ENCODE data around the gene MYO7A. TPM values are rescaled to one million over a fixed set of nuclear protein-coding genes. Genes with fewer than 3 reads are reported as not detected.

Gene MYO7A
- total and polyA plus RNA-seq, 2 experiments from 2014 or later, result 1.8 to 5.4 TPM

DNA sequence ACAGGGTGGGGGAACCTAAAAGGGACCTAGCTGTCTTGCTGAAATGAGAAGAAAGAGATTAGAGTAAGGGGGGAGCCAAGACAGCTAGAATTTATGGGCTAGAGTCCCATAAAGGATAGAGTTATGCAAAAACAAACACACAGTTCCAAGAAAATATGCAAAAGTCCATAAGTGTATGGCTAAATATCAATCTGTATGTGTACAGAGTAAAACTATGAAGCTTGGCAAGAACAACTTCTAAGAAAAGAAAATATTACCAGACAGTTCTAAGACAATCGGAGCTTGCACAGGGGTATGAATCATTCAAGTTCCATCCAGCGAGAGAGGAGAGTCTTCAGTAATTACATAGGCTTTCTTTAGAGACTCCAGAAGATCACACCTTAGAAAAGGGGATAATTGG, 131.6 kb downstream of the MYO7A start:
- Mint-ChIP-seq H3K27me3 (ENCODE audit: insufficient read depth, low read depth, poor library complexity) (no peaks in the 10 kb centered on the region), H3K4me3 (no peak overlapping the region), H3K36me3 (ENCODE audit: low read depth) (peaks cover 2% of the 10 kb centered on the region; the same call in 2 of the 3 replicates), H3K27ac (no peak overlapping the region), H3K9me3 (peaks cover 8% of the 10 kb centered on the region; the same call in 2 of the 3 replicates), H3K4me1 (peaks cover 3% of the 10 kb centered on the region; the same call in 2 of the 3 replicates)
- no peaks in the 10 kb centered on the region for H3F3A ChIP-seq (replicated peaks; ENCODE audit: low read depth)
- H3K36me3 ChIP-seq (ENCODE audit: insufficient read depth), result no peaks in the 10 kb centered on the region
- no peaks in the 10 kb centered on the region for H3K9me2 ChIP-seq (ENCODE audit: insufficient read depth)
- no peak overlapping the region for H2AFZ ChIP-seq
- H3K27me3 ChIP-seq (ENCODE audit: insufficient read depth), result no peaks in the 10 kb centered on the region
- no peaks in the 10 kb centered on the region for H4K20me1 ChIP-seq (replicated peaks; ENCODE audit: insufficient read depth)
- H3K4me2 ChIP-seq, result no peak overlapping the region
- H3K4me1 ChIP-seq (ENCODE audit: insufficient read depth), result no peaks in the 10 kb centered on the region; the same call in 1 of the 2 replicates
- H3K79me2 ChIP-seq (replicated peaks; ENCODE audit: insufficient read depth), result no peaks in the 10 kb centered on the region
- ATAC-seq (no peak), DNase-seq (ENCODE audit: low spot score) (no peak)
- H3K27ac ChIP-seq (ENCODE audit: low read depth), result no peak overlapping the region
- H3K4me3 ChIP-seq, result no peak overlapping the region
- no peak for TF ChIP-seq STAT1 (IDR thresholded peaks at IDR 0.05; ENCODE audit: unreplicated experiment)
- TF ChIP-seq, protein P1, sequence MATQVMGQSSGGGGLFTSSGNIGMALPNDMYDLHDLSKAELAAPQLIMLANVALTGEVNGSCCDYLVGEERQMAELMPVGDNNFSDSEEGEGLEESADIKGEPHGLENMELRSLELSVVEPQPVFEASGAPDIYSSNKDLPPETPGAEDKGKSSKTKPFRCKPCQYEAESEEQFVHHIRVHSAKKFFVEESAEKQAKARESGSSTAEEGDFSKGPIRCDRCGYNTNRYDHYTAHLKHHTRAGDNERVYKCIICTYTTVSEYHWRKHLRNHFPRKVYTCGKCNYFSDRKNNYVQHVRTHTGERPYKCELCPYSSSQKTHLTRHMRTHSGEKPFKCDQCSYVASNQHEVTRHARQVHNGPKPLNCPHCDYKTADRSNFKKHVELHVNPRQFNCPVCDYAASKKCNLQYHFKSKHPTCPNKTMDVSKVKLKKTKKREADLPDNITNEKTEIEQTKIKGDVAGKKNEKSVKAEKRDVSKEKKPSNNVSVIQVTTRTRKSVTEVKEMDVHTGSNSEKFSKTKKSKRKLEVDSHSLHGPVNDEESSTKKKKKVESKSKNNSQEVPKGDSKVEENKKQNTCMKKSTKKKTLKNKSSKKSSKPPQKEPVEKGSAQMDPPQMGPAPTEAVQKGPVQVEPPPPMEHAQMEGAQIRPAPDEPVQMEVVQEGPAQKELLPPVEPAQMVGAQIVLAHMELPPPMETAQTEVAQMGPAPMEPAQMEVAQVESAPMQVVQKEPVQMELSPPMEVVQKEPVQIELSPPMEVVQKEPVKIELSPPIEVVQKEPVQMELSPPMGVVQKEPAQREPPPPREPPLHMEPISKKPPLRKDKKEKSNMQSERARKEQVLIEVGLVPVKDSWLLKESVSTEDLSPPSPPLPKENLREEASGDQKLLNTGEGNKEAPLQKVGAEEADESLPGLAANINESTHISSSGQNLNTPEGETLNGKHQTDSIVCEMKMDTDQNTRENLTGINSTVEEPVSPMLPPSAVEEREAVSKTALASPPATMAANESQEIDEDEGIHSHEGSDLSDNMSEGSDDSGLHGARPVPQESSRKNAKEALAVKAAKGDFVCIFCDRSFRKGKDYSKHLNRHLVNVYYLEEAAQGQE (IDR thresholded peaks at IDR 0.05; ENCODE audit: unreplicated experiment), result no peak
- TF ChIP-seq, protein P2, sequence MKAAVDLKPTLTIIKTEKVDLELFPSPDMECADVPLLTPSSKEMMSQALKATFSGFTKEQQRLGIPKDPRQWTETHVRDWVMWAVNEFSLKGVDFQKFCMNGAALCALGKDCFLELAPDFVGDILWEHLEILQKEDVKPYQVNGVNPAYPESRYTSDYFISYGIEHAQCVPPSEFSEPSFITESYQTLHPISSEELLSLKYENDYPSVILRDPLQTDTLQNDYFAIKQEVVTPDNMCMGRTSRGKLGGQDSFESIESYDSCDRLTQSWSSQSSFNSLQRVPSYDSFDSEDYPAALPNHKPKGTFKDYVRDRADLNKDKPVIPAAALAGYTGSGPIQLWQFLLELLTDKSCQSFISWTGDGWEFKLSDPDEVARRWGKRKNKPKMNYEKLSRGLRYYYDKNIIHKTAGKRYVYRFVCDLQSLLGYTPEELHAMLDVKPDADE (IDR thresholded peaks at IDR 0.05), result no peak
- no peak for TF ChIP-seq NANOG (IDR thresholded peaks at IDR 0.05; ENCODE audit: borderline replicate concordance)
- TF ChIP-seq, protein P3, sequence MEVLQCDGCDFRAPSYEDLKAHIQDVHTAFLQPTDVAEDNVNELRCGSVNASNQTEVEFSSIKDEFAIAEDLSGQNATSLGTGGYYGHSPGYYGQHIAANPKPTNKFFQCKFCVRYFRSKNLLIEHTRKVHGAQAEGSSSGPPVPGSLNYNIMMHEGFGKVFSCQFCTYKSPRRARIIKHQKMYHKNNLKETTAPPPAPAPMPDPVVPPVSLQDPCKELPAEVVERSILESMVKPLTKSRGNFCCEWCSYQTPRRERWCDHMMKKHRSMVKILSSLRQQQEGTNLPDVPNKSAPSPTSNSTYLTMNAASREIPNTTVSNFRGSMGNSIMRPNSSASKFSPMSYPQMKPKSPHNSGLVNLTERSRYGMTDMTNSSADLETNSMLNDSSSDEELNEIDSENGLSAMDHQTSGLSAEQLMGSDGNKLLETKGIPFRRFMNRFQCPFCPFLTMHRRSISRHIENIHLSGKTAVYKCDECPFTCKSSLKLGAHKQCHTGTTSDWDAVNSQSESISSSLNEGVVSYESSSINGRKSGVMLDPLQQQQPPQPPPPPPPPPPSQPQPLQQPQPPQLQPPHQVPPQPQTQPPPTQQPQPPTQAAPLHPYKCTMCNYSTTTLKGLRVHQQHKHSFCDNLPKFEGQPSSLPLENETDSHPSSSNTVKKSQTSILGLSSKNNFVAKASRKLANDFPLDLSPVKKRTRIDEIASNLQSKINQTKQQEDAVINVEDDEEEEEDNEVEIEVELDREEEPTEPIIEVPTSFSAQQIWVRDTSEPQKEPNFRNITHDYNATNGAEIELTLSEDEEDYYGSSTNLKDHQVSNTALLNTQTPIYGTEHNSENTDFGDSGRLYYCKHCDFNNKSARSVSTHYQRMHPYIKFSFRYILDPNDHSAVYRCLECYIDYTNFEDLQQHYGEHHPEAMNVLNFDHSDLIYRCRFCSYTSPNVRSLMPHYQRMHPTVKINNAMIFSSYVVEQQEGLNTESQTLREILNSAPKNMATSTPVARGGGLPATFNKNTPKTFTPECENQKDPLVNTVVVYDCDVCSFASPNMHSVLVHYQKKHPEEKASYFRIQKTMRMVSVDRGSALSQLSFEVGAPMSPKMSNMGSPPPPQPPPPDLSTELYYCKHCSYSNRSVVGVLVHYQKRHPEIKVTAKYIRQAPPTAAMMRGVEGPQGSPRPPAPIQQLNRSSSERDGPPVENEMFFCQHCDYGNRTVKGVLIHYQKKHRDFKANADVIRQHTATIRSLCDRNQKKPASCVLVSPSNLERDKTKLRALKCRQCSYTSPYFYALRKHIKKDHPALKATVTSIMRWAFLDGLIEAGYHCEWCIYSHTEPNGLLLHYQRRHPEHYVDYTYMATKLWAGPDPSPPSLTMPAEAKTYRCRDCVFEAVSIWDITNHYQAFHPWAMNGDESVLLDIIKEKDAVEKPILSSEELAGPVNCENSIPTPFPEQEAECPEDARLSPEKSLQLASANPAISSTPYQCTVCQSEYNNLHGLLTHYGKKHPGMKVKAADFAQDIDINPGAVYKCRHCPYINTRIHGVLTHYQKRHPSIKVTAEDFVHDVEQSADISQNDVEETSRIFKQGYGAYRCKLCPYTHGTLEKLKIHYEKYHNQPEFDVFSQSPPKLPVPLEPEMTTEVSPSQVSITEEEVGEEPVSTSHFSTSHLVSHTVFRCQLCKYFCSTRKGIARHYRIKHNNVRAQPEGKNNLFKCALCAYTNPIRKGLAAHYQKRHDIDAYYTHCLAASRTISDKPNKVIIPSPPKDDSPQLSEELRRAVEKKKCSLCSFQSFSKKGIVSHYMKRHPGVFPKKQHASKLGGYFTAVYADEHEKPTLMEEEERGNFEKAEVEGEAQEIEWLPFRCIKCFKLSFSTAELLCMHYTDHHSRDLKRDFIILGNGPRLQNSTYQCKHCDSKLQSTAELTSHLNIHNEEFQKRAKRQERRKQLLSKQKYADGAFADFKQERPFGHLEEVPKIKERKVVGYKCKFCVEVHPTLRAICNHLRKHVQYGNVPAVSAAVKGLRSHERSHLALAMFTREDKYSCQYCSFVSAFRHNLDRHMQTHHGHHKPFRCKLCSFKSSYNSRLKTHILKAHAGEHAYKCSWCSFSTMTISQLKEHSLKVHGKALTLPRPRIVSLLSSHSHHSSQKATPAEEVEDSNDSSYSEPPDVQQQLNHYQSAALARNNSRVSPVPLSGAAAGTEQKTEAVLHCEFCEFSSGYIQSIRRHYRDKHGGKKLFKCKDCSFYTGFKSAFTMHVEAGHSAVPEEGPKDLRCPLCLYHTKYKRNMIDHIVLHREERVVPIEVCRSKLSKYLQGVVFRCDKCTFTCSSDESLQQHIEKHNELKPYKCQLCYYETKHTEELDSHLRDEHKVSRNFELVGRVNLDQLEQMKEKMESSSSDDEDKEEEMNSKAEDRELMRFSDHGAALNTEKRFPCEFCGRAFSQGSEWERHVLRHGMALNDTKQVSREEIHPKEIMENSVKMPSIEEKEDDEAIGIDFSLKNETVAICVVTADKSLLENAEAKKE (CRISPR knock-in tag; IDR thresholded peaks at IDR 0.05), result no peak
- TF ChIP-seq, protein P4, sequence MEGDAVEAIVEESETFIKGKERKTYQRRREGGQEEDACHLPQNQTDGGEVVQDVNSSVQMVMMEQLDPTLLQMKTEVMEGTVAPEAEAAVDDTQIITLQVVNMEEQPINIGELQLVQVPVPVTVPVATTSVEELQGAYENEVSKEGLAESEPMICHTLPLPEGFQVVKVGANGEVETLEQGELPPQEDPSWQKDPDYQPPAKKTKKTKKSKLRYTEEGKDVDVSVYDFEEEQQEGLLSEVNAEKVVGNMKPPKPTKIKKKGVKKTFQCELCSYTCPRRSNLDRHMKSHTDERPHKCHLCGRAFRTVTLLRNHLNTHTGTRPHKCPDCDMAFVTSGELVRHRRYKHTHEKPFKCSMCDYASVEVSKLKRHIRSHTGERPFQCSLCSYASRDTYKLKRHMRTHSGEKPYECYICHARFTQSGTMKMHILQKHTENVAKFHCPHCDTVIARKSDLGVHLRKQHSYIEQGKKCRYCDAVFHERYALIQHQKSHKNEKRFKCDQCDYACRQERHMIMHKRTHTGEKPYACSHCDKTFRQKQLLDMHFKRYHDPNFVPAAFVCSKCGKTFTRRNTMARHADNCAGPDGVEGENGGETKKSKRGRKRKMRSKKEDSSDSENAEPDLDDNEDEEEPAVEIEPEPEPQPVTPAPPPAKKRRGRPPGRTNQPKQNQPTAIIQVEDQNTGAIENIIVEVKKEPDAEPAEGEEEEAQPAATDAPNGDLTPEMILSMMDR (conservative IDR thresholded peaks at IDR 0.05; ENCODE audit: low read depth in 2 of 2), result no peak
- no peak for TF ChIP-seq CREB1 (CRISPR knock-in tag; IDR thresholded peaks at IDR 0.05; ENCODE audit: low read depth)
- TF ChIP-seq POLR2AphosphoS5 (IDR thresholded peaks at IDR 0.05; ENCODE audit: low read depth), result no peak
- TF ChIP-seq ZNF114 (CRISPR knock-in tag; IDR thresholded peaks at IDR 0.05), result no peak
- no peak for TF ChIP-seq JUNB (IDR thresholded peaks at IDR 0.05; ENCODE audit: unreplicated experiment)
- TF ChIP-seq EZH2 (IDR thresholded peaks at IDR 0.05; ENCODE audit: low read depth, unreplicated experiment), result no peak
- TF ChIP-seq EZH2phosphoT487 (IDR thresholded peaks at IDR 0.05; ENCODE audit: unreplicated experiment), result no peak
- TF ChIP-seq ZNF331 (CRISPR knock-in tag; IDR thresholded peaks at IDR 0.05; ENCODE audit: low read depth), result no peak
